GM21717 (cell line): Measurements from ENCODE around the gene TFCP2L1.

Source experiments
- ATAC-seq: cut with Tn5 transposase; IDR thresholded peaks from one replicate; pipeline ENCODE4 v1.9.1; 2021; ENCODE audit warnings: mild to moderate bottlenecking, moderate library complexity; ENCODE audit not compliant: unreplicated experiment

Gene TFCP2L1

DNA sequence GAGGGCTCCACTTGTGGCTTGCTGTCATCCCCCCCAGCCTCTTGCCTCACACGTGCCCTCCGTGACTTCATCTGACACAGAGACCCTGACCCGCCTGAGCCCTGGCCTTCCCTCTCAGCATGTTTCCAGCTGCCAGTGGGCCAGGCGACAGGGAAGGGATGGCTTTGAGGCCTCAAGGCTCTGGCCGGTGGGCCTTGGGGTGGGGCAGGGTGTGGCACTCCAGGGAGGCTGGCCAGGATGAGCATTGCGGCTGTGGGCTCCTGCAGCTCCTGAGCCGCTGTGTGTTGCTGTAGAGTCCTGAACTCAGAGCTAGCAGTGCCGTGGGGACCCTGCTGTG, 85.0 kb downstream of the TFCP2L1 start:
- no peak for ATAC-seq

DNA sequence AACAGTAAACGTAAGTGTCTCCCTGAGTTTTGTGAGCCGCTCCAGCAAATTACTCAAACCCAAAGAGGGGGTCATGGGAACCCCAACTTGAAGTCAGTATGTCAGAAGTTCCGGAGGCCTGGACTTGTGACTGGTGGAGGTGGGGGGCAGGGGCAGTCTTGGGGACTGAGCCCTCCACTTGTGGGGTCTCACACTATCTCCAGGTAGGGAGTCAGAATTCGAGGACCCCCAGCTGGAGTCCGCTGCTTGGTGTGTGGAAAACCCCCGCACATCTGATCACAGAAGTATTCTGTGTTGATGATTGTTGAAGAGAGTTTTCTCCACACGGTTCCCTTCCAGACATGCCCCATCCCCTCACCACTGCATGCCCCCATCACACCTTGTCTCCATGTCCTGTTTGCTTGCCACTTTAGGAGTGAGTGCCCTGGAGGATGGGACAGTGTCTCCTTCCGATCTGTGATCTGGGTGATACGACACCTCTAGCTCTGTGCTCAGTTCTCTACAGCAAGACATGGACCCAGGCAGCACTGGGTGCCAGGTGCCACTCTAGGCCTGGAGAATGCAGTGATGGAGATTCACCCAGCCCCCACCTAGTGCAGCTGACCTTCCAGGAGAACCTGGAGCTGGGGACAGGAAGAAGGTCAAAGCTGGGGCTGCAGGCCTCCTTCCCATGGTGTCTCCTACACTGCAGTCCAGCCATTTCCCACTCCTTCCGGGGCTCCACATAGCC, 85.6 kb downstream of the TFCP2L1 start:
- no peak for ATAC-seq

DNA sequence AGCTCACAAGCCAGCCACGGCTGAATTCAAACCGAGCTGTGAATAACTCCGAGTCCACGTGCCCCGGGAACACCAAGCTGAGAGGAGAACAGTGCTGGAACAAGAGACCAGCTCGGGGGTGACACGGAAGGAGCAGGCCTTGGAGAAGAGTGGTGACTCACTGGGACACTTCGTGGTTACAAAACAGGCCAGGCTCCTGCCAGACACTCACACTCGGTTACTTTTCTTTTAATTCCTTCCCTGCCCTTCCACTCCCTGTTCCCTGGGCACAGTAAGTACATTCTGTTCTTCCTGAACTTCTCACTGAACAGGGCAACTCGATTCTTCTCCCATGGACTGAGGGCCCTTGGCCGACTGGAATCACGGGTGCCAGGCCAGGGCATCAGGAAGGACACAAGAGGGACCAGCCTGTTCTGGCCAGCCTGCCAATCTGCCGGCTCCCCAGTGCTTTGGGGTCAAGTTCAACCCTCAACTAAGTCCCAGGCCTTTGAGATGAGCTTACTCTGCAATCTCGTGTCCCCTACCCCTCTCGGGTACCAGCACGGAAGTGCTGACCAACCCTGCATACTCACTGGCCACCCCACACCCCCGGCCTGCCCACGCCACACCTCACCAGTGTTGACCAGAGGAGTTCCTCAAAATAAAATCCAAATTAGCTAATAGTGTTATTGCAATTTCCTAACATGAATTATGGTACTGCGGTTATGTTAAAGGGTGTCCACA, 87.5 kb downstream of the TFCP2L1 start:
- no peak for ATAC-seq

DNA sequence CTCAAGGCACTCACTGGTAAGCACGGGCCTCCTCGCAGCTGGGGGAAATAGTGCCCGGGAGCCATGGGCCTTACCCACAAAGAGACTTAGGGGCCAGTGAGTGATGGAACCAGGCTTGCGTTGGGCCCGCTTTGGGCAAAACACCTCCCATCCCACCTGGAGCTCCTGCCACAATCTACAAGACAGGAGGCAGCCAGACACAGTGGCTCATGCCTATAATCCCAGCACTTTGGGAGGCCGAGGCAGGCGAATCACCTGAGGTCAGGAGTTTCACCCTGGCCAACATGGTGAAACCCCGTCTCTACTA, 88.2 kb downstream of the TFCP2L1 start:
- ATAC-seq, result no peak

DNA sequence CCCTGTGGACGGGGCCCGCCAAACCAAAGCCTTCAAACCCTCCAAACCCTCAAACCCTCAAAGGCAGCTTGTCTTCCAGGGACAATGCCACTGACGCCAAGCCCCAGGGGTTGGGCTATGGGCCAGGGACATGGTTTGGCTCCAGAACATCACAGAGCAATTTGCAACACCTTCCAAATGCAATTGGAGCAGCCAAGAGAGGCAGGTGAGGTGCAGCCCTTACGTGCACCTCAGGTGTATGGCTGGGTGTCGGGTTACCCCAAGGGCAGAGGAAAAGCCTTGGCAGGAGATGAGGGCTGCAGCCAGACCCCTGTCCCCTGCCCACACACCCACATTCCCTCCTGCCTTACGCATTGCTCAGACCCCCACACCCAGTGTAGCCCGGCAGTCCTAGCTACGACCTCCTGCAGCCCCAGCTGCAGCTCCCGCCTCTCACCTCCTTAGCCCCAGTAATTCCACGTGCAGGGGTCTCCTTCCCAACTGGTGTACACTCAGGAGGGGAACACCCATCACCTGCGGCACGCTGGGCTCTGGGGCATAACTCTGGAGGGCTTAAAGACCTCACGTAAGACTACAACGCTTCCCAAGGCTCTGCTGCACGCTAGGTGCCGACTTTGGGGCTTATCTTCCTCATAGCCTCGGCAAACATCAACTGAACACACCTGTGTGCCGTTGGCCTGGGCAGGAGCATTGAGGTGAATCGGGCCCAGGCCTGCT, 88.7 kb downstream of the TFCP2L1 start:
- no peak for ATAC-seq

DNA sequence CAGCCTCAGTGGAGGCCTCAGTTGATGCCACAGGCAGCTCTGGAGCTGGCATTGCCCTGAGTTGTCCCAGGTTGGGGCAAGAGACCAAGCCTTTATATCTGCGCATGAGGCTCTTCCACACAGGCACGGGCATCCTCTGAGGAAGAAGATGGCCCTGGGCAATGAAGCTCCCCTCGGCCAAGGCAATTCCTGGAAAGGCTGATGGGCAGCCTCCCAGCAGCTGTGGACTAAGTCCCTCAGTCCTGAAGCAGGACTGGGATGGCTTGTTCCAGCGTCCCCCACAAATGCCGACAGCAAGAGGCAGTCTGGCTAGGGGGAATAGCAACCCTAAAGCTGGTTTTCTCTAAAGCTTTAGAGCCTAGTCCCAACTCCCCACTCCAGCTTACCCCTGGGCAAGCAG, 90.0 kb downstream of the TFCP2L1 start:
- ATAC-seq, result no peak

DNA sequence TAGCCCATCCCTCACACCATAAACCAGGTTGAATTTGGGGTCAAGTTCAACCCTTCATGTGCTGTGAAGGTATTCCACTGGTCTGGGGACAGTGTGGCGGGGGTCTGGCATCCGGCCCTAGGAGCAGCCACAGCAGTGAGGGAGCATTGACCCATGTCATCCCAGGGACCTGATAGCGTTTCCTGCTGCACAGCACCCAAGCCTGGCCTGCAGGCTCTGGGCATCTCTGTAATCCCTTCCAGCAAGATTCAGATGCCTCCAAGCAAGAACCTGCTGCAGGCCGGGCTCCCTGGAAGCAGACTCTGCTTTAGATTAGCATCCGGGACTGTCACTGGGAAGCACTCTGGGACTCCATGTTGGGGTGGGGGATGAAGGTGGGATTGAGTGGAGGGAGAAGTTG, 90.4 kb downstream of the TFCP2L1 start:
- no peak for ATAC-seq

DNA sequence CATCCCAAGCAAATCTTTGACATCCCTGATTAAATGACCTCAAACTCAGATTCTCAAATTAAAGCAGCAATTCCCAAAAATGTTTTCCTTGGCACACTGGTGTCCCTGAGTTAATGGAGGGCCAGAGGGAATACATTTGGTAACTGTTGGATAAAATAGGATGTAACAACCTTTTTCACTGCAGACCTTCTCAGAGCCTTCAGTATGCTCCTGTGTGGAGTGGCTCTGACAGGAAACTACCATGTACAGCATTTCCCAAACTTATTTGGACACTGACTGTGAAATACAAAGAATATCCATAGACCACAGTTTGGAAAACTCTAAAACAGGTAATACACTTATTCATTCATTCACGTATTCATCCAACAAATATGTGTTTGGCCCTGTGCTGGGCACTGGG, 91.8 kb downstream of the TFCP2L1 start:
- ATAC-seq, result no peak

DNA sequence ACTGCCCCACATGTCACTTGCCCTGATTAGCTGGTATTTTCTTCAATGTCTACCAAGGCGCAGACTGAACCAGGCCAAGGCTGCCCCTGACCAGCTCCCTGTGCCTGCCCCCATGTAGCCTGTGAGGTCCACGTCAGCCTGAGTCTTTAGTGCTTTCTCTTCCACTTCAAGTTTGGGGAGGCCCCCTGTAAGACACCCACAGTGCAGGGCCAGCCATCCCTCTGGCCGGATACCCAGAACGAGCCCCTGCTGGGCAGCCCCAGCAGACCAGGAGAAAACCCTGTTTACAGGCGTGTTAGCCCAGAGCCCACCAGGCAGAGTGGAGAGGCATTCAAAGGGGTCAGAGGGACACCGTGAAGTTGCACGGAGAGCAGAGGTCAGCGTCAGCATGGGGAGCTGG, 92.4 kb downstream of the TFCP2L1 start:
- no peak for ATAC-seq

DNA sequence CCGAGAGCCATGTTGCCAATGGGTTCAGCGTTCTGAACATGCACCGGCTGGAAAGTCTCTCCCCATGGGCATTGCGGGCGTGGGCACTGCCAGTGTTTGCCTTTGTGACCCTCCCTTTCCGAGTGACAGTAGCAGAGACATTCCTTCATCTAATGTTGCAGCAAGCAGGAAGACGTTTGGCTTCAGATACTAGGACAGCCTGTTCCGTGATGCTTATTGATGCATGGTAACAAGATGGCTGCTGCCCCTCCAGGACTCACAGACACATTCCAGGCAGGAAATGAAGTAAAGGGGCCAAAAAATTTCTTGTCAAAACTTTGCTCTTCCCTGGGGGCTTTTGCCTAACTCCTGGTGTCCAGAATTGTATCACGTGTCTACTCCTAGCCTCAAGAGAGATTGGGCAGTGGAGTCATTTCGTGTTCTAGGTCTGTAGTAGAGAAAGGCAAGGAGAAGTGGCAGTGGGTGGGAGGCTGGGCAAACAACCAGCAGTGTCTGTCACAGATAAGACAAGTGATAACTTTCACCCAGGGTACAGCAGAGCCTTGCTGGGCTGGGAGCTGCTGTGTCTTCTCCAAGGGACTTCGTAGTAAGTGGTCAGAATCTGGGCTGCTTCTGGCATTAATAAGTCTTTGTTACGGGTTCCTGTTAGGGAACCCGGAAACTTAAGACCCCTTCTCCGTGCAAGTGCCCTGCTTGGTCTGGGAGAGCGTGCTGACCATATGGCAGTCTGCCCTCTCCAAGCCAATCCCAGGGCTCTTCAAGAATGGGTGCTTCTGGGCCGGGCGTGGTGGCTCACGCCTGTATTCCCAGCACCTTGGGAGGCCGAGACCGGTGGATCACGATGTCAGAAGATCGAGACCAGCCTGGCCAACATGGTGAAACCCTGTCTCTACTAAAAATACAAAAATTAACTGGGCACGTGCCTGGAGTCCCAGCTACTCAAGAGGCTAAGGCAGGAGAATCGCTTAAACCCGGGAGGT, 93.5 kb downstream of the TFCP2L1 start:
- no peak for ATAC-seq

DNA sequence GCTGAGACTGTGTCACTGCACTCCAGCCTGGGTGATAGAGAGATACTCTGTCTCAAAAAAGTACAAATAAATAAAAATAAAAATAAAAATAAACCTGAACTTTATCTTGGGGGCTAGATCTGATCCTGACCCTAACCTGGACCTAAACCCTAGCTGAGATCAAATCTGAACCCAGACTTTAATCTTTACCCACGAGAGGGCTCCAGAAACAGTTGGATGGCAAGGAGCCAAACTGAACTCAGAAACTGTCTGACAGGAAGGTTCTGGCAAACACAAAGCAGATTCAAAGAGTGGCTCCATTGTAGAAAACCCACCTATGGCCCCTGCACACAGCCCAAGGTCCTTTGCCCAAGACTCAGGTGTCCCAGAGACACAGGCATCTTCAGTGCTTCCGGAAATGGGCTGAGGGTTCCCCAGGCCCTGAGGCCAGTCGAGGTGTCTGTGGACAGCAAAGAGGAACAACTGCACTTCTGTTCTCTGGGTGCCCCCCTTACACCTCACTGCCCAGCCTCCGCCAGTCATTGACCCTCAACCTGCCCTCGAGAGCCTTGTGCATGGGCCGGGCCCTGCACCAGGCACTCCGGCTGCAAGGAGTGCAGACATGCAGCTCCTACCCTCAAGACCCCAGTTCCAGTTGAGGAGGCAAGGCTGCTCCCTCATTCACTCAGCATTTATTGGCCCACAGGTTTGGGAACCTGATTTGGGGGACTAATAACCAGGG, 95.2 kb downstream of the TFCP2L1 start:
- ATAC-seq, result no peak

DNA sequence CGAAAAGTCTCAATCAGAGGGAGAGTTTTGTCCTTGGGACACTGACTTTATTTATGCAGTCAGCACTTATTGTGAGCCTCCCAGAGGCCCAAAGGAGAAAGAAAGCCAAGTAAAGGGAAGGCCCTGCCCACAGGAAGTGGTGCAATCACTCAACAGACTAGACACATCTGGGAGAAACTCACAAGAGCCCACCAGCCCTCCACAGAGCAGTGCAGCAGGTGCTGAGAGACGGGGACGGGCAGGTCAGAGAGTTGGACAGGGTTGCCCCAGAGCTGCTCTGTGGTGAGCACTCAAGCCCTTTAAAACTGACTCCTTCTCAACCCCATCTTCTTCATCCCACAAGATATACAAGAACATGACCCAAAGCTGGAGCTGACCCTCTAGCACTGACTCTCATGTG, 96.0 kb downstream of the TFCP2L1 start:
- ATAC-seq, result no peak

DNA sequence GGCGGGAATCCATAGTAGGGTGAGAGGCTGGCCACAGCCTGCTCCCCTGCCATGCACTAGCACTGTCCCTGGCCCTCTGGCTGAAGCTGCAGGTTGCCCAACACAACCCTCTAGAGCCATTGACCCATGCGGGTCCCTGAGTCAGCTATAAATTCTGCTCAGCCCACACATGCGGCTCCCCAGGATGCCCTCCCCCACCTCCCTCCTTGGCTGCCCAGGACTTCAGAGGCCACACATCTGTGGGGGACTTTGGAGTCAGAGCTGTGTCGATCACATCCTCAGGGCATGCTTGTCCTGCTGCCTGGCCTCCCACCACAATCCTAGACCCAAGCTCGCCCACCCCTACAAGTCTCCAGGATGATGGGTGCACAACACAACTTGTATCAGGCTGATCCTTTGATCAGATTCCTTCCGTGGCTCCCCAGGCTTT, 97.0 kb downstream of the TFCP2L1 start:
- ATAC-seq, result no peak

DNA sequence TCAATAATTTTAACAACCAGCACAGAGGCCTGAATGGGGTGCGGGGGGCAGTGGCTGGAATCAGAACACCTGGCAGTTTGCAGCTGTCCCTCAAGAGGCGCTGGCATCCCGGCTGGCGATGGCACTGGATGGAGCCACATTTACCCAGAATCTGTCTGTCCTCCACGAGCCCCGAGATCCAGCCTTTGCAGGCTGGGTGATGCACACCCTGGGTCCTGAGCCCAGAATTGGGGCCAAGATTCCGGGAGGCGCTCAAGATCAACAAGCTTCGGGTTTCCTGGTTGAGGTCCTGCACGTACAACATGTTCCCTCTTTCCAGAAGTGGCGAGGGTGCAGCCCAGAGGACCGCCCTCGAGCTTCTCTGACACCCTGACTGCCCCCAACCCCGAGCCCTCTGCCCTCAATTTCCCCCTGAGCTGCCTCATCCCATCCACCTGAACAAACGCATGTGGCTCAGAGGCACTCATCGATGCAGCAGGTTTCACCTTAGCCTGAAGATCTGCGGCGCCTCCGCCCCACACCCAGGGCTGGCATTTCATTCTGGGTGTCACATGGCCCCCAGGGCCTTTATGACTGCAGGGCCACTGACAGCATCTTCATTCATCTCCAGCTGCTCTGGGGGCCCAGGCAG, 97.5 kb downstream of the TFCP2L1 start:
- ATAC-seq, result no peak

DNA sequence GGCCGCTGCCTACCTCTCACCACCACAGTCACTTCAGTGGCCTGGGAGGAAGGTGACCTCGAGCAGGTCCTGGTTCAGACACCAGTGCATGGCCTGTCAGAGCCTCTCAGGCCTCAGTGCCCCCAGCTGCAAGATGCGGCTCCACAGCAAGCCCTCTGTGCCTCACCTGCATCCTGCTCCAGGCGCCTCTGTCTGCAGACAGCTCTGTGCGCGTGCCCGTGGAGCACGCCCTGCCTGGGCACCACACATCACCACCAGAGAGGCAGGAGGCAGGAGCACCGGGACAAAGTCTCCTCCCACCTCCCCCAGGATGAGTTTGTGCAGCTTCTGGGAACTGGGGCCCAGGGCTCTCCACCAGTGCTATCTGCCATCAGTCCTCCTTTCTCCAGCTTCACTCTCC, 98.7 kb downstream of the TFCP2L1 start:
- no peak for ATAC-seq

DNA sequence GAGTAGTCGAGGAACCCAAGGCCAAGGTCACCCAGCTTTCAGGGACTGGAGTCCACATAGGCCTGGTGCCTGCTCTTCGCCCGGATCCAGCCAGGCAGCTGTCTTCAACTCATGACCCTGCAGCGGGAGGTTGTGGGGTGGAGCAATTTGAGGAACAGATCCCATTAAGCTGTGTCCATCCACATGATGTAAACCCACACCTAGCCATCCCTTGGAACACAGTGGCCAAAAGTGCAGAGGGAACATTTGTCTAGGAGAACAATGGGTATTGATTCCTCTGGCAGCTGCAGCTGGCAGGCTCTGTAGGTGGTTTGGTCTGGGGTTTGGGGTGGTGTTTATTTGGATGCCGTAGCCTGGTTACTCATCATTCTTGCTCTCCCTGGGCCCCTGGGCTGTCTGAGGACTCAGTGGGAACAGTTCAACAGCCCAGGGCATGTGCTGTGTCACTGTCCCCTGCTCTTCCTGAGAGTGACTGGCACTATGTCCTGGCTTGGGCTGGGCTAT, 99.4 kb downstream of the TFCP2L1 start:
- ATAC-seq, result no peak

DNA sequence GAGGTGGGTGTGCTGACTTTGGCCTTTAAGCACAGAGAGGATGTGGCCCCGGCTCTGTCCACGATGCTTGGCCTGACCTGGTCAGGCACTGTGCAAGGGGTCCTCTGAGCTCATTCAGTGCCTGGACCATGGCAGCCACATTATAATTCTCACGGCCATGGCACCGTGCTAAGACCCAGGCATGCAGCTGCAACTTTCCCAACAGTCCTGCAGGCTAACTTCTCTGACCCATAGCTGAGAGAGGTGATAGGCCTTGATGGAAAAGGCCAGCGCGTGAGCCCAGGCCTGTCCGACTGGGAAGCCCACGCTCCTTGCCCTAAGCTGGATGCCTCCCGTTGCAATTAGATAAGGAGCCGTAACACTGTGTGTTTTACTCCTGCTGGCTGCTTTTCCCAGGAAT, 99.9 kb downstream of the TFCP2L1 start:
- no peak for ATAC-seq

DNA sequence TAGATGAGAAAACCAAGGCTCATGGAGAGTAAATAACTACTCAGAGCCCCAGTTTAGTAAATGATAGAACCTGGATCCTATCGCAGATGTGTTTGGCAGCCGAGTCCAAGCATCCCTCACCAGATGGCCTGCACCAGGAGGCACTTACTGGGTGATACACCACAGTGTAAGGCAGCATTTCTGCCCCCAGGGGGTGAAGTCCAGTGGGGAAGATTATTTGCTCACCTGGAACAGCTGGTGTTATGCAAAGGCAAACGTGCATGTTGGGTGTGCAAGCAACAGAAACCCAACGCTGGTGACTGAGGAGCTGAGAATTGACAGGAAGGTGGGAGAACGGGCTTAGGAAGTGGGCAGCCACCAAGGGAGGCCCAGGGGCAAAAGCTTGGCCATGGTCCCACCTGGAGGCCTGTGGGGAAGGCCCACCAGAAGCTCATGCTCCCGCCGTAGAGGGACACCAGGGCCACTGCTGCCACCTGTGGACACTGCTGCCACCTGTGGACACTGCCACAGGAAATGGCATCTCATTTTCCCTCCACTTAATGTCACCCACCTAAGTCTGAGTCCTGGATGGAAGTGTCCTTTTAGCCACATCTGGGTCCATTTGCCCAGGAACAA, 100.6 kb downstream of the TFCP2L1 start:
- no peak for ATAC-seq

DNA sequence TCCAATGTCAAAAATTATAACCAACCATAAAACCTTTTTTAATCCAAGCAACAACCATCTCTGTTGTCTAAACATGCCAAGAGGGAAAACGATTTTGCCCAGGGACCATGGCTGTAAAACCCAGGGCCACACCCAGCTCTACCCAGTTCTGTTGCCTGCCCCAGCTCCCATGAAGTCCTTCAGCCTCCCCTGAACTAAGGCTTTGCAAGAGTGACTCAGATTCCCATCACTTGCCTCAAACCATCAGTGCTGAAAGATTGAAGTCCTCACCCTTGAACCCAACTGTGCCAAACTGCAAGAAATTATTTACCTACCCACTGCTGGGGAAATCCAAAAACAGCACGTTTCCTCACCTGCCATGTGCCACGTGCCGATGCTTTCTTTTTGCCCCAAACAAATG, 102.5 kb downstream of the TFCP2L1 start:
- ATAC-seq, result no peak
